Activated CD4-positive, CD25-positive, alpha-beta regulatory T cell treated with anti-CD3 and anti-CD28 coated beads, Interleukin-2, amount 50 U/mL, for 24 hours (primary cell): ENCODE measurements around the gene INO80E.

ENCODE experiments used
- ATAC-seq, 2 donors: fragments of 150-1000 bp; cut with Tn5 transposase; one replicate each; pipeline ENCODE4 v1.10.0; 2021; ENCODE audit warnings: mild to moderate bottlenecking in 1 of 2, moderate library complexity in 1 of 2

INO80E gene

GRCh38 chr16:29975811-29976511 is 20.1 kb upstream of the INO80E start:
- ATAC-seq = no peak

- ATAC-seq = no peak
Observed at GRCh38 chr16:29977063-29977825, 18.8 kb upstream of the INO80E start.

DNA sequence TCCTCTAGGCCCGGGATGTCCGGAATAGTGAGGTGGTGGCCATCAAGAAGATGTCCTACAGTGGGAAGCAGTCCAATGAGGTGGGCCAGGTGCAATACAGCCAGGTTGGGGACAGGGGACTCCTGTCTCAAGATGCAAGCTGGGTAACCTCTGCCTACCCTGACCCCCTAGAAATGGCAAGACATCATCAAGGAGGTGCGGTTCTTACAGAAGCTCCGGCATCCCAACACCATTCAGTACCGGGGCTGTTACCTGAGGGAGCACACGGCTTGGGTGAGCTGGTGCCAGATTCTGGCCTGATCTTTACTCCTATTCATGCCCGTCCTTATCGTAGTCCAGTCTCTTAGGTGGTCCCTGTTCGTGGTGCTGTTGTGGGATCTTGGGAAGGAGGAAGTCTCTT is 18.0 kb upstream of the INO80E start:
- no peak for ATAC-seq

DNA sequence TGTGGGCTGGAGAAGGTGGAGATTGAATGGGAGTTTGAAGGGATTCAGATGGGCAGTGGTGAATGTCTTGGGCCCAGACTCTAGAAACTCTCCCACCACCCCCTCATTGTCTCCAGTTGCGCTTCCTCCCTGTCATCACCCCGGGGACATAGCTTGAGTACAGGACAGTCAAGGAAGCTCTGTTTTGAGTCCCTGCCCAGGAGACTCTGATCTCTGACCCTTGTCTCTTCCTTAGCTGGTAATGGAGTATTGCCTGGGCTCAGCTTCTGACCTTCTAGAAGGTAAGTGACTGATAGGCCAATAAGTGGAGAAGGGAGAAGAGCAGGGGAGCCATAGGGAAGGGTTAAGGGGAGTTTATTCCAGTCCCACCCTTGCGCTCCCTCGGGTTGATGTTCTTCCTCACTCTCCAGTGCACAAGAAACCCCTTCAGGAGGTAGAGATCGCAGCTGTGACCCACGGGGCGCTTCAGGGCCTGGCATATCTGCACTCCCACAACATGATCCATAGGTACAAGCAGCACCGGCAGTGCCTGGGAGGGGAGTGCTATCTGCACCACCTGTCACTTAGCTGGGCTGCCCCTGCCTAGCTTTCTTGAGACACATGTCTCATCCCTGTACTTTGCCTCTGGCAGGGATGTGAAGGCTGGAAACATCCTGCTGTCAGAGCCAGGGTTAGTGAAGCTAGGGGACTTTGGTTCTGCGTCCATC is 17.3 kb upstream of the INO80E start:
- no peak for ATAC-seq

GRCh38 chr16:29982560-29983419 is 13.3 kb upstream of the INO80E start:
- ATAC-seq = no peak

- ATAC-seq = no peak
Observed at GRCh38 chr16:29983420-29984136, 12.5 kb upstream of the INO80E start.

- ATAC-seq = no peak
Observed at GRCh38 chr16:29984137-29984763, 11.8 kb upstream of the INO80E start.

DNA sequence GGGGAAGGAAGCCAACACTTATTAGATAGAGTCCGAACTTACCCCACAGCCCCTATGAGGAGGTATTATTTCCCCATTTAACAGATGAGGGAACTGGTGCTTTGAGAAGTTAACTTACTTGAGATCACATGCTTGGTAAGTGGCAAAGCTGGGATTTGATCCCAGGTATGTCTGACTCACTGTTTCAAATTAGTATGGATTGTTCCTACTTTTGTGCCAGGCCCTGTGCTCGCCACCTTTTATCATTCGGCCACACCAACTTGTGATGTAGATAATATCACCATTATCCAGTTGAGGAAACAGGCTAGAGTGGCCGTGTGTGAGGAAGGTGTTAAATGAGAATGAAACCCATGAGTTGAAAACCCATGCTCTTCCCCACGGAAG is 11.3 kb upstream of the INO80E start:
- ATAC-seq = no peak

DNA sequence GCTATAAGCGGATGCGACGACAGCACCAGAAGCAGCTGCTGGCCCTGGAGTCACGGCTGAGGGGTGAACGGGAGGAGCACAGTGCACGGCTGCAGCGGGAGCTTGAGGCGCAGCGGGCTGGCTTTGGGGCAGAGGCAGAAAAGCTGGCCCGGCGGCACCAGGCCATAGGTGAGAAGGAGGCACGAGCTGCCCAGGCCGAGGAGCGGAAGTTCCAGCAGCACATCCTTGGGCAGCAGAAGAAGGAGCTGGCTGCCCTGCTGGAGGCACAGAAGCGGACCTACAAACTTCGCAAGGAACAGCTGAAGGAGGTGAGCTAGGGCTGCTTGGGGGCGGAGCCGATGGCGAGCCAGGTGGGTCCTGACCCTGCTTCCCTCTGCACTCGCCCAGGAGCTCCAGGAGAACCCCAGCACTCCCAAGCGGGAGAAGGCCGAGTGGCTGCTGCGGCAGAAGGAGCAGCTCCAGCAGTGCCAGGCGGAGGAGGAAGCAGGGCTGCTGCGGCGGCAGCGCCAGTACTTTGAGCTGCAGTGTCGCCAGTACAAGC is 10.7 kb upstream of the INO80E start:
- no peak for ATAC-seq

DNA sequence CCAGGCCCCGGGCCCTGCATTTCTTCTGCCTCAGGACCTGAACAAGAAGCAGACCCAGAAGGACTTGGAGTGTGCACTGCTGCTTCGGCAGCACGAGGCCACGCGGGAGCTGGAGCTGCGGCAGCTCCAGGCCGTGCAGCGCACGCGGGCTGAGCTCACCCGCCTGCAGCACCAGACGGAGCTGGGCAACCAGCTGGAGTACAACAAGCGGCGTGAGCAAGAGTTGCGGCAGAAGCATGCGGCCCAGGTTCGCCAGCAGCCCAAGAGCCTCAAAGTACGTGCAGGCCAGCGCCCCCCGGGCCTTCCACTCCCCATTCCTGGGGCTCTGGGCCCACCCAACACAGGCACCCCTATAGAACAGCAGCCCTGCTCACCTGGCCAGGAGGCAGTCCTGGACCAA is 9.8 kb upstream of the INO80E start:
- ATAC-seq = no peak

DNA sequence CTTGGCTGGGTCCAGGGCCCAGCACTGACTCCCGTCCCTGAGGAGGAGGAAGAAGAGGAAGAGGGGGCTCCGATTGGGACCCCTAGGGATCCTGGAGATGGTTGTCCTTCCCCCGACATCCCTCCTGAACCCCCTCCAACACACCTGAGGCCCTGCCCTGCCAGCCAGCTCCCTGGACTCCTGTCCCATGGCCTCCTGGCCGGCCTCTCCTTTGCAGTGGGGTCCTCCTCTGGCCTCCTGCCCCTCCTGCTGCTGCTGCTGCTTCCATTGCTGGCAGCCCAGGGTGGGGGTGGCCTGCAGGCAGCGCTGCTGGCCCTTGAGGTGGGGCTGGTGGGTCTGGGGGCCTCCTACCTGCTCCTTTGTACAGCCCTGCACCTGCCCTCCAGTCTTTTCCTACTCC is 9.1 kb upstream of the INO80E start:
- ATAC-seq = no peak

GRCh38 chr16:29987371-29988085 is 8.5 kb upstream of the INO80E start:
- no peak for ATAC-seq

- no peak for ATAC-seq
Observed at GRCh38 chr16:29988346-29989075, 7.5 kb upstream of the INO80E start.

DNA sequence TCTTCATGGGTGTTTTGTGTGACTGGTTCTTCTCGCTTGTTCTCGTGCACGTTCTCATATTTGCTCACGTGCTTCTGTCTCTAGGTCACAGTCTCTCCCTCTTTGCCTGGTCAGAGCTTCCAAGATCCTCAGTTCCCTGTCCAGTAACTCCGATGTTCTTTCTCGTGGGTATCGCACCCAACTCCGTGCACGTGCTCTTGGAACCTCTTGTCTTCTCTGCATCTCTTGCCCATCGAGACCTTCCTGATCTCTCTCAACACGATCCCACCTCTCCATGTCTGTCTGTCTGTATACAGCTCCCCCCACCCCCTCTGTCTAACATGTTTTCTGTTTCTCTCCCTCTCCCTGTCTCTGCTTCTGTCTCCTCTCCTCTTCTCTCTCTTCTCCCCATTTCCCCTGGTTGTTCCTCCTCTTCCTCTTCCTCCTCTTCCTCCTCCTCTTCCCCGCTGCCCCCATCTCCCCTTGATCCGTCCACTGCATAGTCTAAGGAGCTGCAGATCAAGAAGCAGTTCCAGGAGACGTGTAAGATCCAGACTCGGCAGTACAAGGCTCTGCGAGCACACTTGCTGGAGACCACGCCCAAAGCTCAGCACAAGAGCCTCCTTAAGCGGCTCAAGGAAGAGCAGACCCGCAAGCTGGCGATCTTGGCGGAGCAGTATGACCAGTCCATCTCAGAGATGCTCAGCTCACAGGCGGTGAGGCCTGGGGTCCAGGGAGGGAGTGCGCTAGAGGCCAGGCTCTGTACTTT is 6.8 kb upstream of the INO80E start:
- ATAC-seq = no peak

DNA sequence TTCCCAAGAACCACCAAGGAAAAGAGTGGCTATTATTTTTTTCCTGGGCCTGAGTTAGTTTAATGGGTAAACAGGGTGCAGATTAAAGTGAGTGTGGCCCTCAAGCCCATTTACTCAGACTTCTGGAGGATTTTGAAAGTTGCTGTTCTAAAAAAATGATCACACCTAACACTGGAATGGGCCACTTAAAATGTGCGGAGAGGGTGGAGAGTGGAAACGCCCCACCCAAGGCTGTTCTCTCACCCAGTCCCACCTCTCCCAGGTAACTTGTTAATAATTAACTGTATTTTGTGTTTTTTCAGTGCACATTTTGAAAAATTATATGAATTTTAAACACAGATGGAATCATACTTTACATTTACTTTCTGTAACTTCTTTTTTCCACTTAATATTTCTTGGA is 6.0 kb upstream of the INO80E start:
- no peak for ATAC-seq

DNA sequence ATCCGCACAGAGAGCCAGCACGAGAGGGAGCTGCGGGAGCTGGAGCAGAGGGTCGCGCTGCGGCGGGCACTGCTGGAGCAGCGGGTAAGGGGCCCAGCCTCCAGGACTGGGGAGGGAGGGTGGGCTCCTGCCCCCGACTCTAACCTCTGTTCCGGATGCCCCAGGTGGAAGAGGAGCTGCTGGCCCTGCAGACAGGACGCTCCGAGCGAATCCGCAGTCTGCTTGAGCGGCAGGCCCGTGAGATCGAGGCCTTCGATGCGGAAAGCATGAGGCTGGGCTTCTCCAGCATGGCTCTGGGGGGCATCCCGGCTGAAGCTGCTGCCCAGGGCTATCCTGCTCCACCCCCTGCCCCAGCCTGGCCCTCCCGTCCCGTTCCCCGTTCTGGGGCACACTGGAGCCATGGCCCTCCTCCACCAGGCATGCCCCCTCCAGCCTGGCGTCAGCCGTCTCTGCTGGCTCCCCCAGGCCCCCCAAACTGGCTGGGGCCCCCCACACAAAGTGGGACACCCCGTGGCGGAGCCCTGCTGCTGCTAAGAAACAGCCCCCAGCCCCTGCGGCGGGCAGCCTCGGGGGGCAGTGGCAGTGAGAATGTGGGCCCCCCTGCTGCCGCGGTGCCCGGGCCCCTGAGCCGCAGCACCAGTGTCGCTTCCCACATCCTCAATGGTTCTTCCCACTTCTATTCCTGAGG is 5.0 kb upstream of the INO80E start:
- no peak for ATAC-seq

DNA sequence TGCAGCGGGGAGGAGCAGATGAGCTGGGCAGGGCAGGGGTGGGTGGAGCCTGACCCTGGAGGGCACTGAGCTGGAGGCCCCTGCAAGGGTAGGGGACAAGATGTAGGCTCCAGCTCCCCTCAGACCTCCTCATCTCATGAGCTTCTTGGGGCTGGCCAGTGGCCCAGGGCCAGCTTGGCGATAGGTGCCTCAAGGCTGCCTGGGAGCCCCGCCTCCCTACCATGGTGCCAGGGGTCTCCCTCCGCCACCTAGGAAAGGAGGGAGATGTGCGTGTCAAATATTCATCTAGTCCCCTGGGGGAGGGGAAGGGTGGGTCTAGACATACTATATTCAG is 4.5 kb upstream of the INO80E start:
- no peak for ATAC-seq

DNA sequence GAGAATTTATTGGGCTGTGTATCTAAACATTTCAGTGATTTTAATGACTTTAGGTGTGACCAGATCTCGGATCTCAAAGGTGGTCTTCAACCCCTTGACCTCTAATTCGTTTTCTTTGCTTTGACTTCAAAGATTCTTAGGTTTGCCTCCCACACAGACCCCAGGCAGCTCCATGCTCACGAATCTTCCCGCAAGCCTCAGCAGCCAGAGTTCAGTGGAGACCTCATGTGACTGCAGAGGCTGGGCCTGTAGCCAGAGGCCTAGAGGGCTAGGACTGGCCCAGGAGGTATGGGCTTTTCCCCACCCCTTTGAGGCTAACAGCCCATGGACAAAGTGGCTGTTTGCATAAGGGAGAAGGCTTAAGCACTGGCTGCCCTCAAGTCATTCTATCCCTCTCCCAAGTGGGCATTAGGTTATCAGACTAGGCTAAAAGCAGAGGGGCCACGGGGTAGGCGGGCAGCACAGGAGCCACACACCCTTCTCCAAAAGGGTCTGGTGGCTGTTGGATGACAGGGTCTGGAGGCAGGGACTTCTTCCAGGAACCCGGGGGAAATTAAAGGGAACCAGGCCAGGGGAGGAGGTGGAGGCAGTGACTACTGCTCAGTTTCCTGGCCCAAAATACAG is 3.6 kb upstream of the INO80E start:
- ATAC-seq = no peak
